B cell (primary cell): ENCODE measurements around the gene PRRT2. TPM values are rescaled to one million over a fixed set of nuclear protein-coding genes. Genes with fewer than 3 reads are reported as not detected.

Experiments used
- ATAC-seq: fragments of 200-7000 bp; cut with Tn5 transposase; one replicate; pipeline ENCODE4 v1.10.0; 2021; ENCODE audit warnings: low read depth, mild to moderate bottlenecking, moderate number of reproducible peaks, moderate library complexity
- CTCF ChIA-PET: fragments of 350-600 bp; sonication (Branson Sonifier 250); formaldehyde crosslinking; loops from one replicate; lab custom pipeline; 2021; ENCODE audit warnings: antibody characterized with exemption, inconsistent platforms; lab: Charles Lee
- POLR2A ChIA-PET: fragments of 350-600 bp; sonication (Branson Sonifier 250); formaldehyde crosslinking; loops from one replicate; lab custom pipeline; 2021; ENCODE audit warnings: antibody characterized with exemption; lab: Charles Lee
- DNase-seq: peaks from one replicate; pipeline ENCODE4 v3.0.0; 2013
- H2AFZ ChIP-seq: 2 replicates; pipeline ENCODE4 v1.6.1; 2012; ENCODE audit warnings: mild to moderate bottlenecking, low read depth, low read length; ENCODE audit not compliant: insufficient read depth, poor library complexity, severe bottlenecking
- H3K27ac ChIP-seq, 2 donors: 1 replicate in 1 of 2; 2 replicates in 1 of 2; pipeline ENCODE4 v1.5.1; 2012 to 2013; ENCODE audit warnings: low read length in 2 of 2, mild to moderate bottlenecking in 2 of 2, moderate library complexity in 1 of 2
- H3K27me3 ChIP-seq, 4 experiments: fragments of 200-600 bp in 1 of 4; sonication (generic) in 1 of 4; replicated peaks in 1 of 4; 1 replicate in 2 of 4; 2 replicates in 2 of 4; pipeline versions ENCODE4 v1.6.1 to v1.7.0; 2013 to 2016; ENCODE audit warnings: low read length in 3 of 4, mild to moderate bottlenecking in 2 of 4, mixed read lengths in 1 of 4, moderate library complexity in 1 of 4; ENCODE audit not compliant: insufficient read depth in 4 of 4, control insufficient read depth in 3 of 4; ENCODE audit errors: control extremely low read depth in 1 of 4
- H3K36me3 ChIP-seq, 2 experiments: replicated peaks in 1 of 2; 1 replicate in 1 of 2; 2 replicates in 1 of 2; pipeline versions ENCODE4 v1.6.1 to v1.7.1; 2013; ENCODE audit warnings: low read length in 1 of 2; ENCODE audit not compliant: insufficient read depth in 2 of 2, control insufficient read depth in 1 of 2; ENCODE audit errors: control extremely low read depth in 1 of 2, extremely low read depth in 1 of 2
- H3K4me1 ChIP-seq, 2 donors: fragments of 200-600 bp in 1 of 2; sonication (generic) in 1 of 2; 1 replicate in 1 of 2; 2 replicates in 1 of 2; pipeline versions ENCODE4 v1.5.1 to v1.6.1; 2013 to 2017; ENCODE audit warnings: low read length in 2 of 2; ENCODE audit not compliant: control insufficient read depth in 2 of 2, insufficient read depth in 2 of 2
- H3K4me2 ChIP-seq: replicated peaks from 2 replicates; pipeline ENCODE3; 2012; ENCODE audit warnings: mild to moderate bottlenecking, low read depth, low read length; ENCODE audit not compliant: poor library complexity, severe bottlenecking
- H3K4me3 ChIP-seq, 5 experiments: fragments of 200-600 bp in 1 of 5; sonication (generic) in 1 of 5; 1 replicate in 3 of 5; 2 replicates in 2 of 5; pipeline versions ENCODE4 v1.5.1 to v1.7.0; 2011 to 2016; ENCODE audit warnings: low read length in 4 of 5, mild to moderate bottlenecking in 4 of 5, low read depth in 2 of 5, control low read depth in 1 of 5, moderate library complexity in 1 of 5; ENCODE audit not compliant: insufficient read depth in 1 of 5; ENCODE audit errors: control extremely low read depth in 1 of 5, extremely low read depth in 1 of 5
- H3K79me2 ChIP-seq: fragments of 200-600 bp; sonication (generic); one replicate; pipeline ENCODE4 v1.6.0; 2016; ENCODE audit warnings: low read length; ENCODE audit not compliant: control insufficient read depth, insufficient read depth
- H3K9ac ChIP-seq: fragments of 200-600 bp; sonication (generic); 2 replicates; pipeline ENCODE4 v1.6.1; 2017; ENCODE audit warnings: mild to moderate bottlenecking, low read length, moderate library complexity
- H3K9me3 ChIP-seq, 3 donors: one replicate each; pipeline versions ENCODE4 v1.6.1 to v1.7.1; 2013; ENCODE audit warnings: low read length in 2 of 3; ENCODE audit not compliant: control insufficient read depth in 2 of 3, insufficient read depth in 1 of 3; ENCODE audit errors: control extremely low read depth in 1 of 3
- H4K20me1 ChIP-seq: 2 replicates; pipeline ENCODE4 v1.6.0; 2012; ENCODE audit warnings: mild to moderate bottlenecking, low read length; ENCODE audit not compliant: insufficient read depth, control insufficient read depth, poor library complexity, severe bottlenecking
- H3K27ac Mint-ChIP-seq: one replicate; pipeline ENCODE4 v1.8.0; 2021; ENCODE audit warnings: mixed read lengths
- H3K27me3 Mint-ChIP-seq: one replicate; pipeline ENCODE4 v1.8.0; 2021; ENCODE audit warnings: mixed read lengths
- H3K4me1 Mint-ChIP-seq: one replicate; pipeline ENCODE4 v1.8.0; 2021; ENCODE audit warnings: mixed read lengths
- H3K4me3 Mint-ChIP-seq: one replicate; pipeline ENCODE4 v1.8.0; 2021; ENCODE audit warnings: mixed read lengths
- H3K9me3 Mint-ChIP-seq: one replicate; pipeline ENCODE4 v1.8.0; 2022; ENCODE audit warnings: mixed read lengths; ENCODE audit not compliant: insufficient read depth
- EZH2 ChIP-seq: IDR thresholded peaks from 2 replicates; pipeline ENCODE4 v1.6.1; 2012; ENCODE audit warnings: borderline replicate concordance, low read depth, mild to moderate bottlenecking, moderate library complexity, low read length; ENCODE audit not compliant: insufficient read depth, poor library complexity, severe bottlenecking
- WGBS: methylation state at CpG from one replicate; pipeline ENCODE4 v1.1.5; 2013; ENCODE audit warnings: missing lambda C conversion rate; ENCODE audit not compliant: insufficient coverage; 5-methylcytosine and 5-hydroxymethylcytosine counted together
- intact Hi-C: fragments of 100-400 bp; cut with micrococcal nuclease; formaldehyde crosslinking; loops from one replicate; pipeline ENCODE4 v1.10.0; 2022
- polyA plus RNA-seq: library from polyadenylated mRNA; depleted of rRNA; stranded (reverse); fragments of >200 nt; gene quantifications from 2 replicates; pipeline ENCODE4 v1.2.3, GENCODE V29; 2012
- total RNA-seq, 2 donors: library from RNA; stranded (reverse); fragments of 120-200 nt in 1 of 2; gene quantifications; 1 replicate in 1 of 2; 2 replicates in 1 of 2; pipeline versions ENCODE4 v1.2.3 to v1.2.4, GENCODE V29; 2013 to 2022
- TF ChIP-seq, protein P1 (sequence below): fragments of 200-600 bp; IDR thresholded peaks from one replicate; pipeline ENCODE4 v1.8.0; 2022; ENCODE audit warnings: antibody characterized with exemption, mild to moderate bottlenecking

The PRRT2 gene
- total and polyA plus RNA-seq, 2 donors (not counting 1 experiment from before 2014, with no cell fraction given): 0.79 to 3.1 TPM

DNA sequence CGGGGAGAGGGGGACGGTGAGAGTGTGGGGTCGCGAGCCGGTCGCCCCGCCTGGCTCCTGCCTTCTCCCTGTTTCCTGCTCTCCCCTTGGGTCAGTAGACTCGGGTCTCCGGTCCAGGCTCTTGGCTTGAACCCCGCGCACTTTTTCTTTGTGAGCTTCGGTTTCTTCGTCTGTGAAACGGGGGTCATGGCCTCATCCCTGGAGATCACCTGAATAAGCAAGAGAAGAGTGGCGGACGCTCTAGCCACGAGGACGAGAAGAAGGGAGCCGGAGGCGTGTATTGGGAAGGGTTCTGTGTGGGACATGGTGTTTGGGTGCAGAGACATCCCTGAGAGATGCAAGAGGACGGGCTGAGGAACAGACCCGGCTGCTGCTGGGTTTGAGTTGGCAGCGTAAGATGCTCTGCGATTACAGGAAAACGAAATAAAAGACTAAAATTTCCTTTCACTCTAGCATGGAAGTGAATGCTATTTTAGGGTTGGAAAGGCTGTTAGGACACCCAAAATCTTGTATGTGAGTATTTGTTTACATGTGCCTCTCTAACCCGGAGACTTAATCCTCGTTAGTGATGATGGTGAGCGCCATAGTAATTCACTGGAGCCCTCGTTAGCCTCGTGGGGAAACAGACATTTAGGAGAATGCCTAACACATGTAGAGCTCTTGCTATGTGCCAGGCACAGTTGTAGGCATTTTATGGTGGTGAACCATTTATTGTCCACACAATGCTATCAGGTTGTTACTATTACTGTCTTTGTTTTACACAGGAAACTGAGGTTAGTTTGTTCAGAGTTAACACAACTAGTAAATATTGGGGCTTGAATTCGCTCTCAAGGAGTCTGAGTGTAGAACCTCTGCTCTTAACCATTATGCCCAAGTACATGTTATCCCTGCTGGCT lies 20.8 kb upstream of the PRRT2 start:
- Mint-ChIP-seq H3K4me1 (peaks cover 30% of the 10 kb centered on the region), H3K9me3 (no peaks in the 10 kb centered on the region), H3K4me3 (peak overlapping the region; percentile 99), H3K27ac (peak overlapping the region; percentile 99), H3K27me3 (no peaks in the 10 kb centered on the region)
- Histone ChIP-seq H2AFZ (peak overlapping the region; percentile 89), H3K79me2 (peaks cover 49% of the 10 kb centered on the region), H3K4me3 (peak overlapping the region; percentile 65 to 93 (median 78)), H3K4me1 (peaks cover 17 to 29% of the 10 kb centered on the region in 2 donors), H3K9ac (peak overlapping the region; percentile 87), H4K20me1 (no peaks in the 10 kb centered on the region), H3K9me3 (no peaks in the 10 kb centered on the region), H3K27me3 (no peaks in the 10 kb centered on the region), H3K4me2 (peak overlapping the region; percentile 98), H3K36me3 (no peaks in the 10 kb centered on the region), H3K27ac (peak overlapping the region; percentile 51 to 77)
- DNase-seq: no peak
- POLR2A ChIA-PET: interaction anchor here (0.5 to 2.5 kb wide), 12 partner anchors 12 to 1344 kb away, joined by 3 to 24 read pairs (median 6); partner anchors contain the start of genes C16orf54, MAZ, PAGR1 and PRRT2
- intact Hi-C loops: loop anchor here (1.0 to 5.0 kb wide), 7 partner anchors 14 to 206 kb away; partner anchors contain the start of genes CDIPT, INO80E, PAGR1 and TAOK2
- no peak for TF ChIP-seq EZH2
- TF ChIP-seq, protein P1, sequence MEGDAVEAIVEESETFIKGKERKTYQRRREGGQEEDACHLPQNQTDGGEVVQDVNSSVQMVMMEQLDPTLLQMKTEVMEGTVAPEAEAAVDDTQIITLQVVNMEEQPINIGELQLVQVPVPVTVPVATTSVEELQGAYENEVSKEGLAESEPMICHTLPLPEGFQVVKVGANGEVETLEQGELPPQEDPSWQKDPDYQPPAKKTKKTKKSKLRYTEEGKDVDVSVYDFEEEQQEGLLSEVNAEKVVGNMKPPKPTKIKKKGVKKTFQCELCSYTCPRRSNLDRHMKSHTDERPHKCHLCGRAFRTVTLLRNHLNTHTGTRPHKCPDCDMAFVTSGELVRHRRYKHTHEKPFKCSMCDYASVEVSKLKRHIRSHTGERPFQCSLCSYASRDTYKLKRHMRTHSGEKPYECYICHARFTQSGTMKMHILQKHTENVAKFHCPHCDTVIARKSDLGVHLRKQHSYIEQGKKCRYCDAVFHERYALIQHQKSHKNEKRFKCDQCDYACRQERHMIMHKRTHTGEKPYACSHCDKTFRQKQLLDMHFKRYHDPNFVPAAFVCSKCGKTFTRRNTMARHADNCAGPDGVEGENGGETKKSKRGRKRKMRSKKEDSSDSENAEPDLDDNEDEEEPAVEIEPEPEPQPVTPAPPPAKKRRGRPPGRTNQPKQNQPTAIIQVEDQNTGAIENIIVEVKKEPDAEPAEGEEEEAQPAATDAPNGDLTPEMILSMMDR: no peak
- under 1% methylated on average over 25 of the region's 31 CpGs for WGBS
- CTCF ChIA-PET: interaction anchor here (1.0 to 3.8 kb wide), 17 partner anchors 9 to 91 kb away, joined by 3 to 25 read pairs (median 7); partner anchors contain the start of genes MAZ, MVP and PAGR1
- ATAC-seq: no peak
